CD4-positive, alpha-beta memory T cell (primary cell): ENCODE data around the gene MACO1. TPM values are rescaled to one million over a fixed set of nuclear protein-coding genes. Genes with fewer than 3 reads are reported as not detected.

Experiments used
- CTCF ChIA-PET: fragments of 350-600 bp; sonication (Branson Sonifier 250); formaldehyde crosslinking; loops from one replicate; lab custom pipeline; 2021; ENCODE audit warnings: inconsistent platforms; ENCODE audit not compliant: partially characterized antibody; lab: Charles Lee
- POLR2A ChIA-PET: fragments of 350-600 bp; sonication (Branson Sonifier 250); formaldehyde crosslinking; loops from one replicate; lab custom pipeline; 2021; ENCODE audit not compliant: partially characterized antibody; lab: Charles Lee
- DNase-seq, 5 donors: peaks; one replicate each; pipeline versions ENCODE4 v3.0.0 to v3.0.0-alpha.2; 2020 to 2022; ENCODE audit warnings: mixed read lengths in 1 of 5
- H3K27ac ChIP-seq: one replicate; pipeline ENCODE4 v1.7.0; 2013; ENCODE audit warnings: low read depth, low read length
- H3K27me3 ChIP-seq: 2 replicates; pipeline ENCODE4 v1.7.0; 2013; ENCODE audit warnings: mild to moderate bottlenecking, low read length, moderate library complexity; ENCODE audit not compliant: insufficient read depth
- H3K36me3 ChIP-seq: 2 replicates; pipeline ENCODE4 v1.7.0; 2013; ENCODE audit warnings: mild to moderate bottlenecking, low read length, moderate library complexity; ENCODE audit not compliant: insufficient read depth
- H3K4me1 ChIP-seq: 2 replicates; pipeline ENCODE4 v1.7.0; 2013; ENCODE audit warnings: mild to moderate bottlenecking, low read length, moderate library complexity; ENCODE audit not compliant: insufficient read depth
- H3K4me3 ChIP-seq, 2 donors: one replicate each; pipeline ENCODE4 v1.7.0; 2013; ENCODE audit warnings: low read length in 2 of 2, mild to moderate bottlenecking in 1 of 2
- H3K9me3 ChIP-seq, 2 donors: one replicate each; pipeline ENCODE4 v1.7.0; 2013; ENCODE audit warnings: low read length in 2 of 2, control low read depth in 1 of 2; ENCODE audit not compliant: control insufficient read depth in 1 of 2
- H3K27ac Mint-ChIP-seq, 7 donors: one replicate each; pipeline ENCODE4 v1.8.0; 2020 to 2021; ENCODE audit warnings: mixed read lengths in 7 of 7, mild to moderate bottlenecking in 6 of 7, inconsistent platforms in 3 of 7, moderate library complexity in 3 of 7
- H3K27me3 Mint-ChIP-seq, 2 donors: one replicate each; pipeline ENCODE4 v1.8.0; 2020 to 2021; ENCODE audit warnings: mixed read lengths in 2 of 2
- H3K36me3 Mint-ChIP-seq, 2 donors: one replicate each; pipeline ENCODE4 v1.8.0; 2020 to 2021; ENCODE audit warnings: mixed read lengths in 2 of 2, inconsistent platforms in 1 of 2, mild to moderate bottlenecking in 1 of 2
- H3K4me1 Mint-ChIP-seq, 4 donors: one replicate each; pipeline ENCODE4 v1.8.0; 2020 to 2021; ENCODE audit warnings: mixed read lengths in 4 of 4, mild to moderate bottlenecking in 1 of 4
- H3K4me3 Mint-ChIP-seq, 8 donors: one replicate each; pipeline ENCODE4 v1.8.0; 2020 to 2021; ENCODE audit warnings: mixed read lengths in 8 of 8, mild to moderate bottlenecking in 7 of 8, moderate library complexity in 6 of 8, inconsistent platforms in 3 of 8
- H3K9me3 Mint-ChIP-seq, 8 donors: one replicate each; pipeline ENCODE4 v1.8.0; 2020 to 2021; ENCODE audit warnings: mixed read lengths in 8 of 8, mild to moderate bottlenecking in 5 of 8, inconsistent platforms in 3 of 8, moderate library complexity in 1 of 8
- intact Hi-C: fragments of 100-400 bp; cut with micrococcal nuclease; formaldehyde crosslinking; loops from one replicate; pipeline ENCODE4 v1.15.1; 2023
- polyA plus RNA-seq, 2 donors: library from polyadenylated mRNA; unstranded; fragments of 300-500 nt; fragmentation: Illumina TruSeq; gene quantifications; one replicate each; pipeline ENCODE4 v1.2.3, GENCODE V29; 2021
- total RNA-seq, 2 experiments: library from RNA; stranded (reverse); gene quantifications; one replicate each; pipeline ENCODE4 v1.2.3, GENCODE V29; 2021

MACO1 gene
- total and polyA plus RNA-seq, 4 experiments from 2014 or later, result 3.1 to 20.6 (median 14.5) TPM

- H3K27ac ChIP-seq, result no peak overlapping the region
- H3K4me3 Mint-ChIP-seq, result no peak overlapping the region
- no peaks in the 10 kb centered on the region for H3K27me3 ChIP-seq
- intact Hi-C loops, result no loop called here
- no peak for DNase-seq
- no peaks in the 10 kb centered on the region for H3K4me1 ChIP-seq
- peaks cover 0 to 6% (median 3%) of the 10 kb centered on the region in 4 donors for H3K4me1 Mint-ChIP-seq
- H3K9me3 ChIP-seq, result no peaks in the 10 kb centered on the region
- POLR2A ChIA-PET, result no interaction called here
- CTCF ChIA-PET, result interaction anchor here (0.7 to 1.1 kb wide), 2 partner anchors 8 to 24 kb away, joined by 3 read pairs; no protein-coding TSS in a partner anchor
- H3K9me3 Mint-ChIP-seq, result peaks cover 0 to 4% (median 0%) of the 10 kb centered on the region in 8 donors
- H3K4me3 ChIP-seq, result no peak overlapping the region
- H3K36me3 ChIP-seq, result no peaks in the 10 kb centered on the region
- no peaks in the 10 kb centered on the region for H3K27me3 Mint-ChIP-seq
- H3K36me3 Mint-ChIP-seq, result no peaks in the 10 kb centered on the region
- no peak overlapping the region for H3K27ac Mint-ChIP-seq
These were observed 97.4 kb downstream of the MACO1 start for GRCh38 chr1:25527946-25528595.

GRCh38 chr1:25528881-25529517, 98.3 kb downstream of the MACO1 start:
- Mint-ChIP-seq H3K4me1 (peaks cover 0 to 6% (median 3%) of the 10 kb centered on the region in 4 donors), H3K27me3 (no peaks in the 10 kb centered on the region), H3K4me3 (no peak overlapping the region), H3K9me3 (peaks cover 0 to 4% (median 0%) of the 10 kb centered on the region in 8 donors), H3K36me3 (no peaks in the 10 kb centered on the region), H3K27ac (peak overlapping the region in 2 of 7 donors; percentile 1 to 6)
- Histone ChIP-seq H3K4me1 (no peaks in the 10 kb centered on the region), H3K27ac (no peak overlapping the region), H3K4me3 (no peak overlapping the region), H3K9me3 (no peaks in the 10 kb centered on the region), H3K36me3 (no peaks in the 10 kb centered on the region), H3K27me3 (no peaks in the 10 kb centered on the region)
- CTCF ChIA-PET, result interaction anchor here (0.7 kb wide), 1 partner anchor 9 kb away, joined by 3 read pairs; no protein-coding TSS in a partner anchor
- no peak for DNase-seq
- intact Hi-C loops, result no loop called here
- POLR2A ChIA-PET, result no interaction called here

- Histone ChIP-seq H3K4me1 (no peaks in the 10 kb centered on the region), H3K27me3 (no peaks in the 10 kb centered on the region), H3K4me3 (no peak overlapping the region), H3K27ac (no peak overlapping the region), H3K36me3 (no peaks in the 10 kb centered on the region), H3K9me3 (no peaks in the 10 kb centered on the region)
- CTCF ChIA-PET, result no interaction called here
- Mint-ChIP-seq H3K9me3 (peaks cover 0 to 4% (median 0%) of the 10 kb centered on the region in 8 donors), H3K4me3 (no peak overlapping the region), H3K4me1 (peaks cover 0 to 6% (median 3%) of the 10 kb centered on the region in 4 donors), H3K27ac (peak overlapping the region in 1 of 7 donors; percentile 31), H3K27me3 (no peaks in the 10 kb centered on the region), H3K36me3 (no peaks in the 10 kb centered on the region)
- POLR2A ChIA-PET, result no interaction called here
- no peak for DNase-seq
- intact Hi-C loops, result no loop called here
These were observed 99.0 kb downstream of the MACO1 start for GRCh38 chr1:25529518-25530185.

GRCh38 chr1:25530186-25531081, 99.7 kb downstream of the MACO1 start:
- Mint-ChIP-seq H3K27me3 (no peaks in the 10 kb centered on the region), H3K36me3 (no peaks in the 10 kb centered on the region), H3K27ac (no peak overlapping the region), H3K9me3 (peaks cover 0 to 2% (median 0%) of the 10 kb centered on the region in 8 donors), H3K4me3 (no peak overlapping the region), H3K4me1 (peaks cover 0 to 6% (median 2%) of the 10 kb centered on the region in 4 donors)
- Histone ChIP-seq H3K4me1 (no peaks in the 10 kb centered on the region), H3K27ac (no peak overlapping the region), H3K9me3 (no peaks in the 10 kb centered on the region), H3K27me3 (no peaks in the 10 kb centered on the region), H3K36me3 (no peaks in the 10 kb centered on the region), H3K4me3 (no peak overlapping the region)
- intact Hi-C loops, result no loop called here
- ChIA-PET POLR2A (no interaction called here), CTCF (no interaction called here)
- no peak for DNase-seq

- H3K9me3 ChIP-seq, result no peaks in the 10 kb centered on the region
- no peaks in the 10 kb centered on the region for H3K9me3 Mint-ChIP-seq
- no peak overlapping the region for H3K4me3 Mint-ChIP-seq
- no peaks in the 10 kb centered on the region for H3K36me3 ChIP-seq
- POLR2A ChIA-PET, result no interaction called here
- no peaks in the 10 kb centered on the region for H3K36me3 Mint-ChIP-seq
- H3K4me3 ChIP-seq, result no peak overlapping the region
- intact Hi-C loops, result no loop called here
- no peaks in the 10 kb centered on the region for H3K27me3 Mint-ChIP-seq
- peaks cover 0 to 6% (median 2%) of the 10 kb centered on the region in 4 donors for H3K4me1 Mint-ChIP-seq
- H3K27ac Mint-ChIP-seq, result no peak overlapping the region
- CTCF ChIA-PET, result interaction anchor here (1.6 kb wide), 1 partner anchor 26 kb away, joined by 3 read pairs; no protein-coding TSS in a partner anchor
- no peaks in the 10 kb centered on the region for H3K4me1 ChIP-seq
- no peak for DNase-seq
- no peak overlapping the region for H3K27ac ChIP-seq
- H3K27me3 ChIP-seq, result no peaks in the 10 kb centered on the region
These were observed 100.4 kb downstream of the MACO1 start for GRCh38 chr1:25531082-25531461.

- Histone ChIP-seq H3K27ac (no peak overlapping the region), H3K27me3 (no peaks in the 10 kb centered on the region), H3K36me3 (no peaks in the 10 kb centered on the region), H3K9me3 (no peaks in the 10 kb centered on the region), H3K4me3 (no peak overlapping the region), H3K4me1 (no peaks in the 10 kb centered on the region)
- H3K27me3 Mint-ChIP-seq, result no peaks in the 10 kb centered on the region
- intact Hi-C loops, result no loop called here
- H3K36me3 Mint-ChIP-seq, result no peaks in the 10 kb centered on the region
- no peak overlapping the region for H3K27ac Mint-ChIP-seq
- DNase-seq, result no peak
- no peaks in the 10 kb centered on the region for H3K9me3 Mint-ChIP-seq
- no peak overlapping the region for H3K4me3 Mint-ChIP-seq
- POLR2A ChIA-PET, result no interaction called here
- CTCF ChIA-PET, result interaction anchor here (1.0 to 1.6 kb wide), 3 partner anchors 12 to 277 kb away, joined by 3 read pairs; no protein-coding TSS in a partner anchor
- peaks cover 0 to 6% (median 2%) of the 10 kb centered on the region in 4 donors for H3K4me1 Mint-ChIP-seq
These were observed 102.3 kb downstream of the MACO1 start for GRCh38 chr1:25532970-25533369.
